Endodermal cell (in vitro differentiated cells): ENCODE measurements around the gene AGAP2. TPM values are rescaled to one million over a fixed set of nuclear protein-coding genes. Genes with fewer than 3 reads are reported as not detected.

Source experiments
- DNase-seq: peaks from one replicate; pipeline ENCODE4 v3.0.0-alpha.2; 2017
- H3K27ac ChIP-seq: 2 replicates; pipeline ENCODE4 v1.5.1; 2013; ENCODE audit warnings: mild to moderate bottlenecking, low read depth, low read length, moderate library complexity
- H3K27me3 ChIP-seq: 2 replicates; pipeline ENCODE4 v1.6.1; 2013; ENCODE audit warnings: mild to moderate bottlenecking, low read length, moderate library complexity; ENCODE audit not compliant: insufficient read depth, control insufficient read depth, poor library complexity, severe bottlenecking
- H3K36me3 ChIP-seq: 2 replicates; pipeline ENCODE4 v1.7.0; 2013; ENCODE audit warnings: mild to moderate bottlenecking, low read length, moderate library complexity; ENCODE audit not compliant: control insufficient read depth, insufficient read depth
- H3K4me1 ChIP-seq: one replicate; pipeline ENCODE4 v1.7.0; 2013; ENCODE audit warnings: low read length; ENCODE audit not compliant: control insufficient read depth, insufficient read depth
- H3K4me3 ChIP-seq: 2 replicates; pipeline ENCODE4 v1.5.1; 2013; ENCODE audit warnings: mild to moderate bottlenecking, low read length, moderate library complexity
- H3K9ac ChIP-seq: 2 replicates; pipeline ENCODE4 v1.6.1; 2013; ENCODE audit warnings: mild to moderate bottlenecking, low read length, moderate library complexity; ENCODE audit not compliant: poor library complexity, severe bottlenecking; ENCODE audit errors: extremely low read depth
- H3K9me3 ChIP-seq: 2 replicates; pipeline ENCODE4 v1.6.1; 2013; ENCODE audit warnings: mild to moderate bottlenecking, low read length, moderate library complexity; ENCODE audit not compliant: control insufficient read depth
- H3K27ac Mint-ChIP-seq: 2 replicates; pipeline ENCODE4 v1.8.0; 2020; ENCODE audit warnings: mixed read lengths
- H3K27me3 Mint-ChIP-seq: 2 replicates; pipeline ENCODE4 v1.8.0; 2021; ENCODE audit warnings: mild to moderate bottlenecking, mixed read lengths; ENCODE audit not compliant: insufficient read depth
- H3K36me3 Mint-ChIP-seq: 2 replicates; pipeline ENCODE4 v1.8.0; 2020; ENCODE audit warnings: low read depth, mixed read lengths
- H3K4me1 Mint-ChIP-seq: 2 replicates; pipeline ENCODE4 v1.8.0; 2020; ENCODE audit warnings: mixed read lengths
- H3K4me3 Mint-ChIP-seq: 2 replicates; pipeline ENCODE4 v1.8.0; 2020; ENCODE audit warnings: mild to moderate bottlenecking, moderate library complexity, mixed read lengths
- H3K9me3 Mint-ChIP-seq: 2 replicates; pipeline ENCODE4 v1.8.0; 2020; ENCODE audit warnings: mild to moderate bottlenecking, mixed read lengths
- CTCF ChIP-seq: fragments of 200-600 bp; sonication (generic); conservative IDR thresholded peaks from 2 replicates; pipeline ENCODE4 v1.5.0; 2021; ENCODE audit warnings: antibody characterized with exemption, mild to moderate bottlenecking
- WGBS, 2 experiments: methylation state at CpG; one replicate each; pipeline versions ENCODE4 v1.1.5 to v1.1.7; 2013; ENCODE audit warnings: missing lambda C conversion rate in 2 of 2, mixed read lengths in 1 of 2; ENCODE audit not compliant: insufficient coverage in 1 of 2, insufficient read length in 1 of 2; 5-methylcytosine and 5-hydroxymethylcytosine counted together
- total RNA-seq, 2 donors: library from RNA; stranded (reverse); fragmentation: NEBNext Ultra II Directional in 1 of 2; extraction: Animal tissue kit (Norgen Biotek cat#: 25700) in 1 of 2; gene quantifications; 2 replicates in 1 of 2; 3 replicates in 1 of 2; pipeline ENCODE4 v1.2.1, GENCODE V29; 2021

AGAP2 gene
- total RNA-seq, 2 donors from 2014 or later = 0.44 TPM; not detected in 1

DNA sequence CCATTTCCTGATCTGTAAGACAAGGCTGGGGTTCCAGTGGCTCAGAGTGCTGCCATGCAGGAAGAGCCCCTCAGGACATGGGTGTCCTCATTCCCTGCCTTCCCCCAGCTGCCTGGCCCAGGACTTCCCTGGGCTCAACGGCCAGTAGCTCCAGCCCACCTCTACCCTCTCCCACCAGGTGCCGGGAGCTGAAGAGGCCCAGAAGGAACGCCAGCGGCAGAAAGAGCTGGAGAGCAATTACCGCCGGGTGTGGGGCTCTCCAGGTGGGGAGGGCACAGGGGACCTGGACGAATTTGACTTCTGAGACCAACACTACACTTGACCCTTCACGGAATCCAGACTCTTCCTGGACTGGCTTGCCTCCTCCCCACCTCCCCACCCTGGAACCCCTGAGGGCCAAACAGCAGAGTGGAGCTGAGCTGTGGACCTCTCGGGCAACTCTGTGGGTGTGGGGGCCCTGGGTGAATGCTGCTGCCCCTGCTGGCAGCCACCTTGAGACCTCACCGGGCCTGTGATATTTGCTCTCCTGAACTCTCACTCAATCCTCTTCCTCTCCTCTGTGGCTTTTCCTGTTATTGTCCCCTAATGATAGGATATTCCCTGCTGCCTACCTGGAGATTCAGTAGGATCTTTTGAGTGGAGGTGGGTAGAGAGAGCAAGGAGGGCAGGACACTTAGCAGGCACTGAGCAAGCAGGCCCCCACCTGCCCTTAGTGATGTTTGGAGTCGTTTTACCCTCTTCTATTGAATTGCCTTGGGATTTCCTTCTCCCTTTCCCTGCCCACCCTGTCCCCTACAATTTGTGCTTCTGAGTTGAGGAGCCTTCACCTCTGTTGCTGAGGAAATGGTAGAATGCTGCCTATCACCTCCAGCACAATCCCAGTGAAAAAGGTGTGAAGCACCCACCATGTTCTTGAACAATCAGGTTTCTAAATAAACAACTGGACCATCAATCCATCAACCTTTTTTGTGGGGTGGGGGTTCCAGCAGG, 17.6 kb downstream of the AGAP2 start:
- Histone ChIP-seq H3K27ac (no peak overlapping the region), H3K27me3 (peaks cover 32% of the 10 kb centered on the region), H3K9ac (no peak overlapping the region), H3K4me1 (no peaks in the 10 kb centered on the region), H3K9me3 (no peaks in the 10 kb centered on the region), H3K36me3 (peaks cover 27% of the 10 kb centered on the region), H3K4me3 (no peak overlapping the region)
- no peak overlapping the region for H3K4me3 Mint-ChIP-seq
- no peaks in the 10 kb centered on the region for H3K4me1 Mint-ChIP-seq
- H3K27me3 Mint-ChIP-seq = peaks cover 32% of the 10 kb centered on the region
- WGBS, 2 experiments = 91% methylated on average over 11 of the region's 11 CpGs; no CpG with 5 or more reads in 1 of the 2 experiments
- TF ChIP-seq CTCF = no peak
- H3K9me3 Mint-ChIP-seq = no peaks in the 10 kb centered on the region
- no peak for DNase-seq
- no peak overlapping the region for H3K27ac Mint-ChIP-seq
- H3K36me3 Mint-ChIP-seq = peaks cover 45% of the 10 kb centered on the region

GRCh38 chr12:57719777-57720605, 18.6 kb downstream of the AGAP2 start:
- Histone ChIP-seq H3K4me3 (no peak overlapping the region), H3K4me1 (no peaks in the 10 kb centered on the region), H3K9ac (no peak overlapping the region), H3K9me3 (no peaks in the 10 kb centered on the region), H3K36me3 (peaks cover 27% of the 10 kb centered on the region), H3K27ac (no peak overlapping the region), H3K27me3 (peaks cover 24% of the 10 kb centered on the region)
- Mint-ChIP-seq H3K36me3 (peaks cover 49% of the 10 kb centered on the region), H3K9me3 (no peaks in the 10 kb centered on the region), H3K27me3 (peaks cover 24% of the 10 kb centered on the region), H3K27ac (no peak overlapping the region), H3K4me1 (no peaks in the 10 kb centered on the region), H3K4me3 (no peak overlapping the region)
- 92 to 97% methylated on average over 10 to 19 of the region's 20 CpGs for WGBS, 2 experiments
- no peak for DNase-seq
- TF ChIP-seq CTCF = no peak

DNA sequence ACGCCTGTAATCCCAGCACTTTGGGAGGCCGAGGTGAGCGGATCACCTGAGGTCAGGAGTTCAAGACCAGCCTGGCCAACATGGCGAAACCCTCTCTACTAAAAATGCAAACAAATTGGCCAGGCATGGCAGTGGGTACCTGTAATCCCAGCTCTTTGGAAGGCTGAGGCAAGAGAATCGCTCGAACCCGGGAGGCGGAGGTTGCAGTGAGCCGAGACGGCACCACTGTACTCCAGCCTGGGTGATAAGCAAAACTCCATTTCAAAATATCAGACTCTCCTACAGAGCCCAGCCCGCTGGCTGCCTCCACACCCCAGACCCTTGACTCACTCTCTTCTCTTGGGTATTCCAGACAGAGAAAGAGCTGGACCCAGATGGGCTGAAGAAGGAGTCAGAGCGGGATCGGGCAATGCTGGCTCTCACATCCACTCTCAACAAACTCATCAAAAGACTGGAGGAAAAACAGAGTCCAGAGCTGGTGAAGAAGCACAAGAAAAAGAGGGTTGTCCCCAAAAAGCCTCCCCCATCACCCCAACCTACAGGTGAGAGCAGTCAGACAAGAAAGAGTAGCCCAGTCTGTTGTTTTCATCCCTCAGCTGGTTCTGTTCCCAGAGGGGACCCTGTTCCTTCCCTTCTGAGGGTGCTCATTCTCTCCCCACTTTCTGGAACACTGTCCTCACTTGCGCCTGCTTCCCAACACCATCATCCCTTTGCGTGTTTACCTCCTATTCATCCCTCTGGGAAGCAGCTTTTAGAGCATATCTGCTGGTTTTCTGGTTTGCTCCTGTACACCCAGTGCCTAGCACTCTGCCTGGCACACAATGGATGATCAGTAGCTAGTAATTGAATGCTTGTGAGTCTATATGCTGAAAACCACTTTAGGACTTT, 19.7 kb downstream of the AGAP2 start:
- Histone ChIP-seq H3K4me1 (no peaks in the 10 kb centered on the region), H3K4me3 (no peak overlapping the region), H3K9ac (no peak overlapping the region), H3K9me3 (no peaks in the 10 kb centered on the region), H3K36me3 (peaks cover 27% of the 10 kb centered on the region), H3K27ac (no peak overlapping the region), H3K27me3 (peaks cover 13% of the 10 kb centered on the region)
- H3K27ac Mint-ChIP-seq = no peak overlapping the region
- H3K4me1 Mint-ChIP-seq = no peaks in the 10 kb centered on the region
- TF ChIP-seq CTCF = no peak
- no peak for DNase-seq
- peaks cover 13% of the 10 kb centered on the region for H3K27me3 Mint-ChIP-seq
- H3K36me3 Mint-ChIP-seq = peaks cover 49% of the 10 kb centered on the region
- no peaks in the 10 kb centered on the region for H3K9me3 Mint-ChIP-seq
- WGBS, 2 experiments = 95 to 96% methylated on average over 11 to 15 of the region's 15 CpGs
- no peak overlapping the region for H3K4me3 Mint-ChIP-seq
